GM04503 (cell line): ENCODE data around the gene LENG9.

ENCODE experiments used
- DNase-seq: peaks from one replicate; pipeline ENCODE4 v3.0.0-alpha.2; 2012; ENCODE audit warnings: low read depth

The LENG9 gene

GRCh38 chr19:54439174-54439851 is 24.3 kb downstream of the LENG9 start:
- DNase-seq: no peak

GRCh38 chr19:54436628-54437252 is 26.8 kb downstream of the LENG9 start:
- no peak for DNase-seq

- no peak for DNase-seq
Measured at GRCh38 chr19:54436031-54436523, 27.5 kb downstream of the LENG9 start.

DNA sequence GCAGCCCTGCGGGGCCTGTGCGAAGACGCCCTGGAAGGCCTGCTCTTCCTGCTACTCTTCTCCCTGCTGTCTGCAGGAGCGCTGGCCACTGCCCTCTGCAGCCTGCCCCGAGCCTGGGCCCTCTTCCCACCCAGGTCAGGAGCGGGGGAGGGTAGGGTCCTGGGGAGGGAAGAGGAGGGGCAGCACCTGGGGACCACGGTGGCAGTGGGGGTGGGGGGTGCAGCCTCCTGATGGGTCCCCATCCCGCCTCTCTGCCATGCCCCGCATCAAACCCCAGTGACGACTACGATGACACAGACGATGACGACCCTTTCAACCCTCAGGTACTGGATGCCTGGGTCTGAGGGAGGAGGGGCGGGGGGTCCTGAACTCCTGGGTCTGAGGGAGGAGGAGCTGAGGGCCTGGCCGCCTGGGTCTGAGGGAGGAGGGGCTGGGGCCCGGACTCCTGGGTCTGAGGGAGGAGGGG is 28.0 kb downstream of the LENG9 start:
- DNase-seq: no peak

- DNase-seq: no peak
Measured at GRCh38 chr19:54434873-54435214, 28.7 kb downstream of the LENG9 start.

DNA sequence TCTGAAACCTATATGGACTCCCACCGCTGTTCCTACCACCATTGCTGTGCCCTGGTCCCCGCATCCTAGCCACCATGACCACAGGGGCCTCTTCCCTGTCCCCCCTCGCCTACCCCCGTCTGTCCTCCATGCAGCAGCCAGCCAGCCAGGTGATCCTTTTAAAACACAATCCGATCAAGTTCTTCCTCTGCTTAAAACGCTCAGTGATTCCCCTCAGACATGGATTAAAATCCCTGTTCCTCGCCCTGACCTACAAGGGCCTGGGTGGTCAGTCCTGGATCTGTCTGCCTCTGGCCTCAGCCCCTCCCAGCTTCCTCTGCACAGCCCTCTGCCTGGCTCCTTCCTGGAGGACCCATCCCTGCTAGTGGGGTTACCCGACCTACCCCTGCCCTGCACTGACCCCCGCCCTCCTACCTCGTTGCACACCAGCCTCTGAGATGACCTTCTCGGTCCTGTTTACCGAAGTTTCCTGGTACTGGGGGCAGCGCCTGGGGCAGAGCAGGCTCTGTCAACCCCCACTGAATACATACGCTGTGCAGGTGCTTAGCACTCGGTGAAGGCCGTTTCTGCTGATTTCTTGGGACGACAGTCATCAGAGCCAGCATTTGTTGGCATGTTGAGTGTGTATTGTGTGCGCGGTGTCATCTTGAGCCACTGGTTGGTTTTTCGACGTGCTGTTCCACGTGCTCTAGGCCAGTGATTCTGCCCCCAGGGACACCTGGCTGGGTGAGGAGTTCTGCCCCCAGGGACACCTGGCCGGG is 29.3 kb downstream of the LENG9 start:
- no peak for DNase-seq

DNA sequence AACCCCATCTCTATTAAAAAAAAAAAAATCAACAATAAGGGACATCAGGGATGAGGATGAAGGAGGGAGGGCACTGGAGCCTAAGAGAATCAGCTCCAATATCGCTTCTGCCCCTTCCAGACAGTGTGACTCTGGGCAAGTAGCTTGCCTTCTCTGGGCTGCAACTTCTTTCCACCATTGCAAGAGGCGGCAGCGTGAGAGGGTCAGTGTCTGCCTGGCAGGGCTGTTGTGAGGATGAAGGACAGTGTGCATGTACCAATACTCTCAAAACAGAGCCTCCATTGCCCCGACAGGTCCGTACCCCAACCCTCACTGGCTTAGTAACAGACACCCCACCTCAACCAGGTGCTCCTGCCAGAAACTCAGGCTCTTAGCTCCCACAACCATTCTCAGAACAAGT is 29.9 kb downstream of the LENG9 start:
- DNase-seq: no peak

DNA sequence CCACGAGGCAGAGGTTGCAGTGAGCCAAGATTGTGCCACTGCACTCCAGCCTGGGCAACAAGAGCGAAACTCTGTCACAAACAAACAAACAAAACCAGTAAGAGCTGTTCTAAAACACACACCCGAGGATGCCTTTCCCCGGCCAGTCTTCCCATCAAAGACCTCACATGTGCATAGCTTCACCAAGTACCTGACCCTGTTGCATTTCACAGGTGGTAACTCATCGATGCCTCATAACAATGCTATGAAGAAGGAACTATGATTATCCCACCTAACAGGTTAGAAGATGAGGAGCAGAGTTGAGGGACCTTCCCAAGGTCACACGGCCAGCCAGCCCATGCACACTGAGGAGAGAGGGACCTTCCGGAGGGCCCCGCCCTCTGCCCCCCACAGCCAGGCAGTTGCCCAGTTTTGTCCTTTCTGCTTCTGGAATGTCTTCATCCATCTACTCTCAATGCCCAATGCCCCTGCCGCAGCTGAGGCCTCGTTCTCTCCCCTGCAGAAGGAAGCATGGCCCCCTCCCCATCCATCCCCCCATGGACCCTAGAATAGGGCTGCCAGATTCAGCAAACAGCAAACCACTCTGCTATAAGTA is 31.3 kb downstream of the LENG9 start:
- DNase-seq: no peak

GRCh38 chr19:54431255-54431838 is 32.2 kb downstream of the LENG9 start:
- DNase-seq: no peak

DNA sequence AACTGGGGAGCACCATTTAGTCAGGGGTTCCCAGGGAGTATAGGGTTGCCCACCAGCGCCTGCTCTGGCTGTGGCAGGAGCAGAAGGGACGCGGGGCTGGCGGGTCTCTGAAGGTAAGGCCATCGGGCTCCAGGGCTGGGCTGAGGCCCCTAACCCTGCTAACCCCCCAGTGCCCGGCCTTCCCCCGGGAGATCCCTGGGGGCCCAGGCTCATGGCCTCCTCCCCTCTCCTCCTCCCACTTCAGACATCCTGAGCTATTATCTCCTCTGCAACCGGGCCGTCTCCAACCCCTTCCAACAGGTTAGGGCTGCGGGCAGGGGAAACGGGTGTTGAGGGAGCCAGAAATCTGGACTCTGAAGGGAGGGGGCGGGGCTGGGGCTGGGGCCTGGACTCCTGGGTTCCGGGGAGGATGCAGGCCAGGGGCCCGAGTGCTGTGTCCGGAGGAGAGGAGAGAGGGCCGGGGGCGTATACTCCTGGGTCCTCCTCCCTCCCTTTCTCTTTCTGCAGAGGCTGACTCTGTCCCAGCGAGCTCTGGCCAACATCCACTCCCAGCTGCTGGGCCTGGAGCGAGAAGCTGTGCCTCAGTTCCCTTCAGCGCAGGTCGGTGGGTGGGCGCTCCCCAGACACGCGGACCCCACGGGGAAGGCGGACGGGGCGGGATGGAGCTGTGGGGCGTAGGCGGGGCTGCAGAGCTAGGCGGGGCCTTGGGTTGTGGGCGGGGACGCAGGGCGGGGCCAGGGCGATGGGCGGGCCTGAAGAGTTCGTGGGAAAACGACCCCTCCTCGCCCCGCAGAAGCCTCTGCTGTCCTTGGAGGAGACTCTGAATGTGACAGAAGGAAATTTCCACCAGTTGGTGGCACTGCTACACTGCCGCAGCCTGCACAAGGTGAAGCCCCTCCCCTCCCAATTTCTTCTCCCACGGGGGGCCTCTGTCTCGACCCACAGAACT is 33.0 kb downstream of the LENG9 start:
- no peak for DNase-seq

DNA sequence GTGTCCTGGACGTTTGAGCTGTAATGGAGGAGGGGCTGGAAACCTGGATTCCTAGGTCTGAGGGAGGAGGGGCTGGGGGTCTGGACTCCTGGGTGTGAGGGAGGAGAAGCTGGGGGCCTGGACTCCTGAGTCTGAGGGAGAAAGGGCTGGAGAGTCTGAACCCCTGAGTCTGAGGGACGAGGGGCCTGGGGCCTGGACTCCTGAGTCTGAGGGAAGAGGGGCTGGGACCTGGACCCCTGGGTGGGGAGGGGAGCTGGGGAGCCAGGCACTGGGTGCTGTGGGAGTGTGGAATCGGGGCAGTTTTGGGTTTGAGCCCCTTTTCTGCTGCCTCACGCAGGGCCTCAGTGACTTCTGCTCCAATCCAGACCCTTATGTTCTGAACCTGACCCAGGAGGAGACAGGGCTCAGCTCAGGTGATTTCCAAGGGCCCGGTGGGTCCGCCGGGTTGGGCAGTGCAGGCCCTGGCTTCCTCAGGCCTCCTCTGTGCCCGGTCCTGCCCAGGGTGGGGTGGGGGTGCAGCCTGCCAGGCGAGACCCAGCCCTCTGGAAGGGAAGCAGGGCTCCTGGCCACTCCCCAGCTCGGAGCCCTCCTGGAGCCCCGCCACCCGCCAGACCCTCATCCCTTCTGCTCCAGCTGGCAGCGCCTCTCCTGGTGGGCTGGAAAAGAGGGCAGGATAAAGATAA is 33.9 kb downstream of the LENG9 start:
- no peak for DNase-seq

DNA sequence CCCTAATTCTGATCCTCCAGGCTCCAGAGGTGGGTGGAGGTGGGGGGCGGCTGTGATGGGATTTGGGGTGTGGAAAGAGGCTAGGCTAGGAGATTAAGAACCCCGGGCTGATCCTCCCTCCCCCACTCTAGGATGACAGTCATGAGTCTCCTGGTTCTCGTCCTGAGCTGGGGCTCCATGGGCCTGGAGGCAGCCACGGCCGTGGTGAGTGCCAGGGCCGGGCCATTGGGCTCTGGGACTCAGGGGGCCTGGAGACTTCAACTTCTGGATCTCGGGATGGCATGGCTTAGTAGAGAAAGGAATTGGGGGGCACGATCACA is 34.4 kb downstream of the LENG9 start:
- DNase-seq: no peak

DNA sequence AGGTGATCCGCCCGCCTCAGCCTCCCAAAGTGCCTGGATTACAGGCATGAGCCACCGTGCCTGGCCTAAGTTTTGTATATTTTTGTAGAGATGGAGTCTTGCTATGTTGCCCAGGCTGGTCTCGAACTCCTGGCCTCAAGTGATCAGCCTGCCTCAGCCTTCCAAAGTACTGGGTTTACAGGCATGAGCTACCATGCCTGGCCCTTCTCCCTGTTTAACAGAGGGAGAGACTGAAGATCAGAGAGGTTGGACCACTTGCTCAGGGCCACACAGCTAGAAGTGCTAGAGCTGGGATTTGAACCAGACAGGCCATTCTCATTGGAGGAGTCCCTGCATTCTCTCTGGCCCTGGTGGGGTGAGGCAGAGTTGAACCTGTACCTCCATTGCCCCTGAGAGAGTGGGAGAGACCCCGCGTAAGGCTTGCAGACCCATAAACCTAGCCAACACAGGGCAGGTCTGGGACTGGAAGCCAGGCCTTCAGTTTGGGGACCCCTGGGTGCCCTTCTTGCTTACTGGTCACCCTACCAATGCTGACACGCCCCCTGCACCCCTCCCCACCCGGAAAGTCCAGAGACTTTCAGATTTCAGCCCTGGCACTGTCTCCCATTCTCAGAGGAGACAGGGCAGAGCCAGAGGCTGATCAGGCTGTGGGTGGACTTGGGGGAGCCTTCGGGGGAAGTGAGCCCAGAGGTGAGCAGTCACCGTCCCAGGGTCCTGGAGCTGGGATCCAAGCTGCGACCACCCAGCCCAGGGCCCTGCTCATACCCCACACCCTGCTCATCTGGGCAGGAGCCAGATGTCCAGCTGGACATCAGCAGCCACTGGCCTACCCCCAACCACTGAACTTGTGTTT is 35.0 kb downstream of the LENG9 start:
- no peak for DNase-seq

GRCh38 chr19:54427586-54427985 is 36.0 kb downstream of the LENG9 start:
- no peak for DNase-seq

DNA sequence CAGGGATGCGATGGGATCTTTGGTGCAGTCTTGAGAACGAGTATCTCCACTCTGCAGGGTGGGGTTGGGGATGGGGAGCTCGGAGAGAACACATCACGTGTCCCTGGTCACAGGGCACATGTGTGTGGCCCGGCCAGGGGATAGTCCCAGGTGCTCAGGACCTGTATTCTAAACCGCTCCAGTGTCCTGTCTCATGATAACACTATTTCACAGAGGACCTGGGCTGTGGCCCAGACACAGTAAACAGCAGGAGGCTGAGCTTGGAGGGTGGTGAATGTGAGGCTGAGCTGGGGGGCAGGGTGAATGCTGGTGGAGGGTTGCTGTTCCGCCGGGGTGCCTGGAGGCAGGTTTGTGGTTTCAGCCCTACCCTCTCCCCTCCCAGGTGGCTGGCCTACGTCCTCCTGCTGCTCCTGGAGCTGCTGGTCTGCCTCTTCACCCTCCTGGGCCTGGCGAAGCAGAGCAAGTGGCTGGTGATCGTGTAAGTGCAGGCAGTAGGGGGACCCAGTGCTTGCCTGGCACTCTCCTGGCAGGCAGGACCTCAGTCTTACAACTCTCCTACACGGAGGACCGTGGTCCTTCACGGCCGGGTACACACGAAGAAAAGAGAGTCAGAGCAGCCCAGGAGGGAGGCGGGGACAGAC is 37.2 kb downstream of the LENG9 start:
- no peak for DNase-seq

GRCh38 chr19:54425382-54425723 is 38.2 kb downstream of the LENG9 start:
- no peak for DNase-seq

GRCh38 chr19:54424660-54425381 is 38.8 kb downstream of the LENG9 start:
- no peak for DNase-seq

- no peak for DNase-seq
Measured at GRCh38 chr19:54424201-54424600, 39.4 kb downstream of the LENG9 start.

DNA sequence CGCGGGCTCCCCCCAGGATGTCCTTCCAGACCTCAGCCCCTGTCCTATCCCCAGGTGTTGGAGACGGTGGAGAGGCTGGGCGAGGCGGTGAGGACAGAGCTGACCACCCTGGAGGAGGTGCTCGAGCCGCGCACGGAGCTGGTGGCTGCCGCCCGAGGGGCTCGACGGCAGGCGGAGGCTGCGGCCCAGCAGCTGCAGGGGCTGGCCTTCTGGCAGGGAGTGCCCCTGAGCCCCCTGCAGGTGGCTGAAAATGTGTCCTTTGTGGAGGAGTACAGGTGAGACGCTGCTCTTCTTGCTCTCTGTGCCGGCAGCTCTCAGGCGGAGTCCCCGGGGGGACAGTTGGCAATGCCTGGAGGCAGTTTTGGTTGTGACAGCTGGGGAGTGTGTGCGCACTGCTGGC is 41.4 kb downstream of the LENG9 start:
- no peak for DNase-seq
